ENCODE data around the gene PGM5. TPM values are rescaled to one million over a fixed set of nuclear protein-coding genes. Genes with fewer than 3 reads are reported as not detected.
"Not testable (repeated sequence)": the region's sequence is repeated elsewhere in the genome, so short reads cannot be mapped to it uniquely, and the experiment has no call there.

Gene PGM5
- 4.2 and 6.5 TPM in 2 replicates for total RNA-seq (2022)
- Bru-seq, nascent RNA, result percentile 42 among the genes with signal in this experiment
- percentile 40 among the genes with signal in this experiment for BruChase-seq, experiment 1, labeled RNA remaining after a 2-hour chase
- BruChase-seq, experiment 2, labeled RNA remaining after a 6-hour chase, result percentile 37 among the genes with signal in this experiment
- long read RNA-seq, partial matches to known transcripts, result 1 of 2 reads
- long read RNA-seq, other reads (novel, unspliced or antisense), result 1 of 2 reads

DNA sequence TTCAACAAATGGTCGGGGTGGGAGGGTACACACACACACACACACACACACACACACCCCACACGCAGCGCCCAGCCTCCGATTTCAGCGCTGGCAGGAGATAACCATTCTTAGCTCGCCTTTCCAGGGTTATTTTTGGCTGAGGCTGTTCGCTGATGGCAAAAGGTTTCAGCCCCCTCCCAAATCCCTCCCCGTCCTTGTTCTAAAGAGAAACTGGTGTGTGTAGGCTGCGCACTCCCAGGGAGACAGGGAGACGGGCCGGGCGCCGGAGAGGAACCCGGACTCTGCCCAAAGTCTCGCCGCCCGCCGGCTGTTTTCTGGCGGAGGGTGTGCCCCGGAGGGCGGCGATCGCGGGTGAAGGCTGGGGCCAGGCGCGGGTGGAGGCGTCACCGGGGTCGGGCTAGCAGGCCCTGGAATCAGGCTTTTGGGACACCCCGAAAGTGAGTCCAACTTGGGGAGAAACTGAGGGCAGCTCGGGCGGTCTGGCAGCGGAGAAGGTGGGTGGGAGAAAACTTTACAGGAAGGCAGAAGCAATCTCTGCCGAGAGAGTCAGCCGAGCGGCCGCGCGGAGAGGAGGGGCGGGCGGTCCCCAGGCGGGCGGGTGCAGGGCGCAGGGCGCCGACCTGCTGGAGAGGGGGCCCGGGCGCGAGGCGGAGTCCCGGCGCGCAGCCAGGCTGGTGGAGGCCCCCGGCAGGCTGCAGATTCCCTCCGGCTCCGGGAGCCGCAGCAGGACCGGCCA lies at the start of gene PGM5:
Gene PGM5 (plus strand): TSS at position 232 of the 739 bp plus-strand sequence. CDS start 517 bp downstream, outside the sequence.
- H3K9me3 Mint-ChIP-seq (ENCODE audit: unreplicated experiment); H3K4me1 ChIP-seq; POLR2A ChIA-PET; H3K36me3 ChIP-seq (ENCODE audit: control insufficient read depth, insufficient read depth, low read length); H3K27ac Mint-ChIP-seq (ENCODE audit: unreplicated experiment); intact Hi-C loops (cut with micrococcal nuclease; ENCODE audit: unreplicated experiment); H3K9me3 ChIP-seq; H3K36me3 Mint-ChIP-seq (ENCODE audit: insufficient read depth, unreplicated experiment); H3K4me1 Mint-ChIP-seq (ENCODE audit: low read depth, unreplicated experiment); BruUV-seq (replicated peaks); H3K27me3 Mint-ChIP-seq (ENCODE audit: insufficient read depth, unreplicated experiment); CTCF ChIA-PET; H3K27me3 ChIP-seq (replicated peaks; ENCODE audit: control insufficient read depth, insufficient read depth, low read length): not testable (repeated sequence)
- peak within 1 kb of the TSS; percentile 67 for H3K4me3 Mint-ChIP-seq (ENCODE audit: unreplicated experiment)
- H3K4me3 ChIP-seq (ENCODE audit: low read depth, low read length), result peak within 1 kb of the TSS; percentile 37
- peak in 1 of 2 experiments; percentile 16 for DNase-seq

GRCh38 chr9:68307127-68307526 lies 49.3 kb upstream of the PGM5 start:
- H3K4me1 Mint-ChIP-seq (ENCODE audit: low read depth, unreplicated experiment); H3K36me3 ChIP-seq (ENCODE audit: control insufficient read depth, insufficient read depth, low read length); H3K36me3 Mint-ChIP-seq (ENCODE audit: insufficient read depth, unreplicated experiment); H3K27ac Mint-ChIP-seq (ENCODE audit: unreplicated experiment); POLR2A ChIA-PET; H3K4me3 ChIP-seq (ENCODE audit: low read depth, low read length); H3K27me3 ChIP-seq (replicated peaks; ENCODE audit: control insufficient read depth, insufficient read depth, low read length); DNase-seq; intact Hi-C loops (cut with micrococcal nuclease; ENCODE audit: unreplicated experiment); CTCF ChIA-PET; H3K4me3 Mint-ChIP-seq (ENCODE audit: unreplicated experiment); H3K4me1 ChIP-seq; H3K9me3 Mint-ChIP-seq (ENCODE audit: unreplicated experiment); H3K9me3 ChIP-seq; BruUV-seq (replicated peaks); H3K27me3 Mint-ChIP-seq (ENCODE audit: insufficient read depth, unreplicated experiment): not testable (repeated sequence)

DNA sequence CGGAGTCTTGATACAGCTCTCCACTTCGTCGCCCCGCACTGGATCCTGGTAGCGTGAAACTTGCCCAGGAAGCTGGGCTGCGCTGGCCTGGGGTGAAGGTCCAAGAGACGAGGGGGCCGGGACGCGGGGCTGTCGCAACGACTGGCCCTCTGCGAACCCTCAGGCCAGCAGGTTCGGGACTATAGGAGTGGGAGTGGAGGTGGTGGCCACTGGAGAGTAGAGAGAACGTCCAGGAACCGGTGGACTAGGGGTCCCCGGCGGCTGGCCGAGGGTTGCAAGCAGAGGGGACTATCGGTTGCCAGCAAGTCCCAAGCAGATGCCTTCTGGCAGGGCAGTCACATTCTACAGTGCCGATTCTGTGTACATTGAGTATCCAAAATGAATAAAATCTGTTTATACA lies 48.8 kb upstream of the PGM5 start:
- BruUV-seq (replicated peaks); H3K4me1 ChIP-seq; DNase-seq; H3K36me3 ChIP-seq (ENCODE audit: control insufficient read depth, insufficient read depth, low read length); POLR2A ChIA-PET; H3K4me3 ChIP-seq (ENCODE audit: low read depth, low read length); intact Hi-C loops (cut with micrococcal nuclease; ENCODE audit: unreplicated experiment); CTCF ChIA-PET; H3K27me3 Mint-ChIP-seq (ENCODE audit: insufficient read depth, unreplicated experiment); H3K27me3 ChIP-seq (replicated peaks; ENCODE audit: control insufficient read depth, insufficient read depth, low read length); H3K9me3 ChIP-seq; H3K4me1 Mint-ChIP-seq (ENCODE audit: low read depth, unreplicated experiment); H3K27ac Mint-ChIP-seq (ENCODE audit: unreplicated experiment); H3K4me3 Mint-ChIP-seq (ENCODE audit: unreplicated experiment); H3K36me3 Mint-ChIP-seq (ENCODE audit: insufficient read depth, unreplicated experiment); H3K9me3 Mint-ChIP-seq (ENCODE audit: unreplicated experiment): not testable (repeated sequence)

DNA sequence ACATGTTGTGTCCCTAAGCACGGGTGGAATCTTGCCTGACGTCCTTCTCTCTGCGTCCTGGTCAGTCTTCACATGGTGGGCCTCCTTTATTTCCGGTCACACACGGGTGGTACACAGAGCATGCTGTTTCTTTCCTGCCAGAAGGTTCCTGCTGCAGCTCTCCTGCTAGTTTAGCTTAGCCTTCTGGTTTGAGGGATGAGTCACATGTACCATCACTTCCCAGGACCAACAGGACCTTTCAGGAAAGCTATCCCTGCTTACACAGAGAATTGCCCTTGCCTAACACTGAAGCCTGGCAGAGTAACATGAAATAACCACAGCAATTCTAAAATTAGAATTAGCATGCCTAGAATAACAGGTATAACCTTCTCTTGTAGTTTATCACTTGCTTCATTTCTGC lies 45.2 kb upstream of the PGM5 start:
- H3K9me3 ChIP-seq; POLR2A ChIA-PET; H3K27me3 Mint-ChIP-seq (ENCODE audit: insufficient read depth, unreplicated experiment); intact Hi-C loops (cut with micrococcal nuclease; ENCODE audit: unreplicated experiment); H3K27me3 ChIP-seq (replicated peaks; ENCODE audit: control insufficient read depth, insufficient read depth, low read length); DNase-seq; CTCF ChIA-PET; H3K27ac Mint-ChIP-seq (ENCODE audit: unreplicated experiment); H3K36me3 ChIP-seq (ENCODE audit: control insufficient read depth, insufficient read depth, low read length); H3K9me3 Mint-ChIP-seq (ENCODE audit: unreplicated experiment); H3K36me3 Mint-ChIP-seq (ENCODE audit: insufficient read depth, unreplicated experiment); H3K4me1 Mint-ChIP-seq (ENCODE audit: low read depth, unreplicated experiment); H3K4me3 Mint-ChIP-seq (ENCODE audit: unreplicated experiment); H3K4me1 ChIP-seq; BruUV-seq (replicated peaks); H3K4me3 ChIP-seq (ENCODE audit: low read depth, low read length): not testable (repeated sequence)

DNA sequence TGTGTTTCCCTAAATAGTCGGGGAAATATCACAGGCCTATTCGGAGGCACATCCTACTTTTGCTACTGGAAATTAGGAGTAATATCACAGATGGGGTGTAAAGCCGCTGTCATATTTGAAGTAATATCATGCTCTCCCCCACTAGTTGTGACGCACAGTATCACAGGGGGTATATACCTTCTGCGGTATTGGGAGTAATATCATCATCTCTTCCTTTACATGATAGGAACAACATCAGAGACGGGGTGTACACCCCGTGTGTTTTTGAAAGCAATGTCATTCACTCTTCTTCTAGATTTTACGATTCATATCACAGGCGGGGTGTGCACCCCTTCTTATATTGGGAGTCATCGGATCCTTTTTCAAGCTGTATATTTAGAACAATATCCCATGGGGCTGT lies 38.2 kb upstream of the PGM5 start:
- H3K4me1 Mint-ChIP-seq (ENCODE audit: low read depth, unreplicated experiment); H3K4me1 ChIP-seq; DNase-seq; intact Hi-C loops (cut with micrococcal nuclease; ENCODE audit: unreplicated experiment); H3K27ac Mint-ChIP-seq (ENCODE audit: unreplicated experiment); CTCF ChIA-PET; H3K4me3 ChIP-seq (ENCODE audit: low read depth, low read length); H3K9me3 Mint-ChIP-seq (ENCODE audit: unreplicated experiment); H3K9me3 ChIP-seq; BruUV-seq (replicated peaks); H3K36me3 Mint-ChIP-seq (ENCODE audit: insufficient read depth, unreplicated experiment); POLR2A ChIA-PET; H3K27me3 Mint-ChIP-seq (ENCODE audit: insufficient read depth, unreplicated experiment); H3K27me3 ChIP-seq (replicated peaks; ENCODE audit: control insufficient read depth, insufficient read depth, low read length); H3K4me3 Mint-ChIP-seq (ENCODE audit: unreplicated experiment); H3K36me3 ChIP-seq (ENCODE audit: control insufficient read depth, insufficient read depth, low read length): not testable (repeated sequence)

DNA sequence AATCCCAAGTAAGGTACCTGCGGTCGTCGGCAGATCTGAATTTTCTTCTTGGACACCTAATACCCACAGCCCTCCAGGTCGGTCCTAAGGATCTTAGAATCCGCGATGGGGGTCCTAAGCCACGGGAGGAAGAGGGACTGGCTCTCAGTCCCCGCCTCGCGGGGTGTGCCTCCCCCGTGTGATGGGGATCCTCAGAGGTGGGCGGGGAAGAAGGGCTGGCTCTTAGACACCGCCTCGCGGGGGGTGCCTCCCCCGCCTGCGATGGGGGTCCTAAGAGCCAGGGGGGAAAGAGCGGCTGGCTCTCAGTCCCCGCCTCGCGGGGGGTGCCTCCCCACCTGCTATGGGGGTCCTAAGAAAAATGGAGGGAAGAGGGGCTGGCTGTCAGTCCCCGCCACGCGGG lies 32.7 kb upstream of the PGM5 start:
- H3K4me3 Mint-ChIP-seq (ENCODE audit: unreplicated experiment); H3K27ac Mint-ChIP-seq (ENCODE audit: unreplicated experiment); CTCF ChIA-PET; H3K9me3 Mint-ChIP-seq (ENCODE audit: unreplicated experiment); H3K4me1 Mint-ChIP-seq (ENCODE audit: low read depth, unreplicated experiment); H3K27me3 Mint-ChIP-seq (ENCODE audit: insufficient read depth, unreplicated experiment); H3K4me1 ChIP-seq; POLR2A ChIA-PET; DNase-seq; H3K36me3 ChIP-seq (ENCODE audit: control insufficient read depth, insufficient read depth, low read length); H3K4me3 ChIP-seq (ENCODE audit: low read depth, low read length); H3K36me3 Mint-ChIP-seq (ENCODE audit: insufficient read depth, unreplicated experiment); H3K27me3 ChIP-seq (replicated peaks; ENCODE audit: control insufficient read depth, insufficient read depth, low read length); intact Hi-C loops (cut with micrococcal nuclease; ENCODE audit: unreplicated experiment); BruUV-seq (replicated peaks); H3K9me3 ChIP-seq: not testable (repeated sequence)

- H3K27me3 Mint-ChIP-seq (ENCODE audit: insufficient read depth, unreplicated experiment); H3K4me3 Mint-ChIP-seq (ENCODE audit: unreplicated experiment); DNase-seq; POLR2A ChIA-PET; CTCF ChIA-PET; BruUV-seq (replicated peaks); H3K36me3 Mint-ChIP-seq (ENCODE audit: insufficient read depth, unreplicated experiment); H3K36me3 ChIP-seq (ENCODE audit: control insufficient read depth, insufficient read depth, low read length); H3K4me3 ChIP-seq (ENCODE audit: low read depth, low read length); H3K9me3 ChIP-seq; intact Hi-C loops (cut with micrococcal nuclease; ENCODE audit: unreplicated experiment); H3K4me1 ChIP-seq; H3K9me3 Mint-ChIP-seq (ENCODE audit: unreplicated experiment); H3K27me3 ChIP-seq (replicated peaks; ENCODE audit: control insufficient read depth, insufficient read depth, low read length); H3K27ac Mint-ChIP-seq (ENCODE audit: unreplicated experiment); H3K4me1 Mint-ChIP-seq (ENCODE audit: low read depth, unreplicated experiment): not testable (repeated sequence)
These were observed 31.9 kb upstream of the PGM5 start for GRCh38 chr9:68324518-68324917.
